SK-N-SH (cell line): ENCODE measurements around the gene NTN1. TPM values are rescaled to one million over a fixed set of nuclear protein-coding genes. Genes with fewer than 3 reads are reported as not detected.

ENCODE experiments used
- CTCF ChIA-PET: fragments of 300-600, 350-600 bp; formaldehyde crosslinking; extraction: SDS; loops from one replicate; lab custom pipeline; 2021; lab: Yijun Ruan, JAX
- POLR2A ChIA-PET: fragments of 350-600 bp; sonication (Branson Sonifier 250); formaldehyde crosslinking; extraction: SDS; loops from one replicate; lab custom pipeline; 2020; ENCODE audit warnings: antibody characterized with exemption, inconsistent platforms; lab: Yijun Ruan, JAX
- DNase-seq: peaks from one replicate; pipeline ENCODE4 v3.0.0; 2012
- H2AFZ ChIP-seq: fragments of 200-600 bp; sonication (generic); 2 replicates; pipeline ENCODE4 v1.8.1; 2016; ENCODE audit warnings: antibody characterized with exemption, mild to moderate bottlenecking, low read depth
- H3F3A ChIP-seq: fragments of 200-600 bp; sonication (generic); replicated peaks from 2 replicates; pipeline ENCODE3; 2016; ENCODE audit warnings: antibody characterized with exemption, mild to moderate bottlenecking; ENCODE audit not compliant: insufficient read depth
- H3K27ac ChIP-seq, 2 experiments: fragments of 200-500 bp in 1 of 2; fragments of 200-600 bp in 1 of 2; sonication (Bioruptor generic) in 1 of 2; sonication (generic), shearing (Covaris generic) in 1 of 2; 2 replicates each; pipeline versions ENCODE4 v1.5.1 to v1.6.1; 2014 to 2016; ENCODE audit warnings: low read depth in 2 of 2, inconsistent platforms in 1 of 2, low read length in 1 of 2, mild to moderate bottlenecking in 1 of 2, mixed read lengths in 1 of 2
- H3K27me3 ChIP-seq: fragments of 200-600 bp; sonication (generic), shearing (Covaris generic); 2 replicates; pipeline ENCODE4 v1.6.1; 2016; ENCODE audit warnings: mixed run types; ENCODE audit not compliant: insufficient read depth
- H3K36me3 ChIP-seq, 2 experiments: fragments of 200-500 bp in 1 of 2; fragments of 200-600 bp in 1 of 2; sonication (Bioruptor generic) in 1 of 2; sonication (generic) in 1 of 2; replicated peaks in 1 of 2; 2 replicates each; pipeline versions ENCODE3 to v1.5.1; 2014 to 2016; ENCODE audit warnings: low read length in 1 of 2, mild to moderate bottlenecking in 1 of 2; ENCODE audit not compliant: insufficient read depth in 2 of 2, control insufficient read depth in 1 of 2
- H3K4me1 ChIP-seq, 2 experiments: fragments of 200-500 bp in 1 of 2; fragments of 200-600 bp in 1 of 2; sonication (Bioruptor generic) in 1 of 2; sonication (generic), shearing (Covaris generic) in 1 of 2; 2 replicates each; pipeline versions ENCODE4 v1.5.1 to v1.6.1; 2014 to 2016; ENCODE audit warnings: low read depth in 1 of 2, low read length in 1 of 2, mixed run types in 1 of 2; ENCODE audit not compliant: insufficient read depth in 2 of 2, control insufficient read depth in 1 of 2
- H3K4me2 ChIP-seq: fragments of 200-600 bp; sonication (generic), shearing (Covaris generic); 2 replicates; pipeline ENCODE4 v1.6.1; 2017; ENCODE audit warnings: mixed run types
- H3K4me3 ChIP-seq, 2 experiments: fragments of 200-500 bp in 1 of 2; fragments of 200-600 bp in 1 of 2; sonication (Bioruptor generic) in 1 of 2; sonication (generic), shearing (Covaris generic) in 1 of 2; 2 replicates each; pipeline versions ENCODE4 v1.5.1 to v1.8.1; 2014 to 2016; ENCODE audit warnings: low read depth in 2 of 2, inconsistent platforms in 1 of 2, low read length in 1 of 2, mild to moderate bottlenecking in 1 of 2, mixed read lengths in 1 of 2, moderate library complexity in 1 of 2
- H3K79me2 ChIP-seq: fragments of 200-600 bp; sonication (generic); 2 replicates; pipeline ENCODE4 v1.8.1; 2017; ENCODE audit warnings: mild to moderate bottlenecking; ENCODE audit not compliant: insufficient read depth
- H3K9ac ChIP-seq: fragments of 200-600 bp; sonication (generic); 2 replicates; pipeline ENCODE4 v1.6.1; 2017; ENCODE audit warnings: mixed run types
- H3K9me2 ChIP-seq: fragments of 200-600 bp; sonication (generic); 2 replicates; pipeline ENCODE4 v1.6.1; 2017; ENCODE audit warnings: mixed run types
- H3K9me3 ChIP-seq: fragments of 200-600 bp; sonication (generic); 2 replicates; pipeline ENCODE4 v1.6.1; 2017; ENCODE audit warnings: mixed run types, mild to moderate bottlenecking, moderate library complexity
- H4K20me1 ChIP-seq: fragments of 200-600 bp; sonication (generic); 2 replicates; pipeline ENCODE4 v1.6.1; 2017; ENCODE audit warnings: mild to moderate bottlenecking, mixed run types; ENCODE audit not compliant: insufficient read depth
- ELF1 ChIP-seq: IDR thresholded peaks from 2 replicates; pipeline ENCODE4 v1.4.0; 2012
- EP300 ChIP-seq, 2 experiments: IDR thresholded peaks; 2 replicates each; pipeline versions ENCODE4 v1.4.0 to v1.6.1; 2012; ENCODE audit warnings: borderline replicate concordance in 1 of 2, low read depth in 1 of 2, low read length in 1 of 2
- FOXM1 ChIP-seq: IDR thresholded peaks from 2 replicates; pipeline ENCODE4 v1.4.0; 2012; ENCODE audit warnings: low read depth, mild to moderate bottlenecking
- GATA2 ChIP-seq: sonication (generic); formaldehyde crosslinking; IDR thresholded peaks from 2 replicates; pipeline ENCODE4 v1.5.0; 2020; ENCODE audit warnings: mild to moderate bottlenecking, missing genetic modification reagents
- MAX ChIP-seq: IDR thresholded peaks from 2 replicates; pipeline ENCODE4 v1.4.0; 2012; ENCODE audit warnings: low read depth
- MEF2A ChIP-seq: IDR thresholded peaks from 2 replicates; pipeline ENCODE4 v1.4.0; 2012; ENCODE audit warnings: low read depth, borderline replicate concordance
- MXI1 ChIP-seq: IDR thresholded peaks from 2 replicates; pipeline ENCODE4 v1.6.1; 2012; ENCODE audit warnings: mild to moderate bottlenecking, low read depth, low read length, improper control_type of control experiment
- NRF1 ChIP-seq: IDR thresholded peaks from 2 replicates; pipeline ENCODE4 v1.6.1; 2012; ENCODE audit warnings: low read depth, mild to moderate bottlenecking, low read length
- PBX3 ChIP-seq: IDR thresholded peaks from 2 replicates; pipeline ENCODE4; 2012
- RAD21 ChIP-seq: IDR thresholded peaks from 2 replicates; pipeline ENCODE4 v1.6.1; 2012; ENCODE audit warnings: mild to moderate bottlenecking, low read length
- REST ChIP-seq: IDR thresholded peaks from 2 replicates; pipeline ENCODE4 v1.6.1; 2012; ENCODE audit warnings: mild to moderate bottlenecking, low read depth, low read length, moderate library complexity
- RXRA ChIP-seq: IDR thresholded peaks from 2 replicates; pipeline ENCODE4 v1.4.0; 2012; ENCODE audit warnings: low read depth, mild to moderate bottlenecking, borderline replicate concordance
- SIN3A ChIP-seq: IDR thresholded peaks from 2 replicates; pipeline ENCODE4 v1.6.1; 2012; ENCODE audit warnings: low read depth, mild to moderate bottlenecking, low read length, moderate library complexity, borderline replicate concordance
- SMC3 ChIP-seq: IDR thresholded peaks from 2 replicates; pipeline ENCODE4 v1.6.1; 2012; ENCODE audit warnings: low read depth, low read length, improper control_type of control experiment
- YY1 ChIP-seq: IDR thresholded peaks from 2 replicates; pipeline ENCODE4 v1.4.0; 2012; ENCODE audit warnings: low read depth, mild to moderate bottlenecking
- WGBS: methylation state at CpG from one replicate; pipeline ENCODE4 v1.1.6; 2017; ENCODE audit warnings: low lambda C conversion rate; 5-methylcytosine and 5-hydroxymethylcytosine counted together
- polyA plus RNA-seq, 3 experiments: library from polyadenylated mRNA; depleted of rRNA; stranded (reverse); fragments of >200 nt; gene quantifications; 2 replicates each; pipeline ENCODE4 v1.2.3, GENCODE V29; 2012

Gene NTN1
- polyA plus RNA-seq, 1 of the 3 experiments (the other 2 are of a cell fraction), result 0.05 TPM

GRCh38 chr17:9138161-9138717 is 116.9 kb downstream of the NTN1 start:
- Histone ChIP-seq H3K4me2 (no peak overlapping the region), H3K36me3 (no peaks in the 10 kb centered on the region), H3K9ac (no peak overlapping the region), H3K4me3 (no peak overlapping the region), H3K4me1 (no peaks in the 10 kb centered on the region), H3K79me2 (no peaks in the 10 kb centered on the region), H3K27me3 (no peaks in the 10 kb centered on the region; the same call in 1 of the 2 replicates), H3F3A (no peaks in the 10 kb centered on the region), H3K9me2 (no peaks in the 10 kb centered on the region), H2AFZ (no peak overlapping the region), H4K20me1 (no peaks in the 10 kb centered on the region), H3K27ac (no peak overlapping the region), H3K9me3 (no peaks in the 10 kb centered on the region)
- ChIA-PET CTCF (interaction anchor here (1.0 kb wide), 1 partner anchor 384 kb away, joined by 3 read pairs; no protein-coding TSS in a partner anchor), POLR2A (no interaction called here)
- TF ChIP-seq FOXM1 (no peak), YY1 (no peak), MXI1 (no peak), PBX3 (no peak), EP300 (IDR thresholded peaks at IDR 0.05; ENCODE audit: borderline replicate concordance in 1 of 2, low read depth in 1 of 2, low read length in 1 of 2) (no peak), RXRA (no peak), SIN3A (no peak), MEF2A (no peak), REST (no peak), SMC3 (no peak), RAD21 (no peak), ELF1 (no peak), GATA2 (CRISPR knock-in tag) (no peak)
- WGBS, result 68% methylated on average over 17 of the region's 17 CpGs
- no peak for DNase-seq

GRCh38 chr17:9139695-9140094 is 118.4 kb downstream of the NTN1 start:
- POLR2A ChIA-PET, result no interaction called here

More at GRCh38 chr17:9139695-9140094, 118.4 kb downstream of the NTN1 start:
- no peak overlapping the region for H3K4me2 ChIP-seq
- DNase-seq, result no peak
- H4K20me1 ChIP-seq, result no peaks in the 10 kb centered on the region
- H3K27me3 ChIP-seq, result no peaks in the 10 kb centered on the region
- H3F3A ChIP-seq, result no peaks in the 10 kb centered on the region
- H3K9me2 ChIP-seq, result no peaks in the 10 kb centered on the region
- H3K79me2 ChIP-seq, result no peaks in the 10 kb centered on the region
- no peak overlapping the region for H2AFZ ChIP-seq
- H3K36me3 ChIP-seq, result no peaks in the 10 kb centered on the region
- CTCF ChIA-PET, result no interaction called here
- TF ChIP-seq SIN3A (no peak), NRF1 (no peak), MAX (no peak)
- TF ChIP-seq, all 33 proteins: peak for 0
- Histone ChIP-seq H3K4me3 (no peak overlapping the region), H3K9ac (no peak overlapping the region), H3K4me1 (no peaks in the 10 kb centered on the region), H3K27ac (no peak overlapping the region), H3K9me3 (no peaks in the 10 kb centered on the region)
- WGBS, result 15% methylated on average over 2 of the region's 2 CpGs
